GM12878 (cell line): Measurements from ENCODE around the gene C3AR1. TPM values are rescaled to one million over a fixed set of nuclear protein-coding genes. Genes with fewer than 3 reads are reported as not detected.

Experiments
- ATAC-seq: fragments of 200-7000 bp; cut with Tn5 transposase; 3 replicates; pipeline ENCODE4 v1.9.1; 2020; ENCODE audit warnings: mild to moderate bottlenecking, moderate library complexity
- BruUV-seq: library from RNA; stranded (reverse); fragments of 400-500 nt; replicated peaks from 2 replicates; lab custom pipeline; 2021; lab: Mats Ljungman, UMichigan
- CTCF ChIA-PET: fragments of 300-600 bp; sonication (Branson Sonifier 250); formaldehyde crosslinking; extraction: SDS; loops from one replicate; lab custom pipeline; 2021; ENCODE audit warnings: inconsistent platforms; lab: Yijun Ruan, JAX
- POLR2A ChIA-PET: fragments of 350-600 bp; formaldehyde crosslinking; extraction: SDS; loops from one replicate; lab custom pipeline; 2021; ENCODE audit warnings: inconsistent platforms; lab: Charles Lee
- RAD21 ChIA-PET: fragments of 300-600 bp; sonication (Branson Sonifier 250); formaldehyde crosslinking; loops from one replicate; lab custom pipeline; 2023; ENCODE audit warnings: antibody characterized with exemption; ENCODE audit not compliant: unreplicated experiment; lab: Charles Lee
- SMC1A ChIA-PET: fragments of 300-600 bp; sonication (Branson Sonifier 250); formaldehyde crosslinking; loops from one replicate; lab custom pipeline; 2023; ENCODE audit not compliant: unreplicated experiment, uncharacterized antibody; lab: Charles Lee
- DNase-seq: peaks from one replicate; pipeline ENCODE4 v3.0.0-alpha.2; 2011; ENCODE audit warnings: low read depth, low spot score
- FAIRE-seq: peaks from 3 replicates; lab custom pipeline; 2011; peaks lifted over from hg19 to GRCh38; lab: Jason Lieb, UNC
- H2AFZ ChIP-seq: 2 replicates; pipeline ENCODE4 v1.6.0; 2011; ENCODE audit warnings: low read depth, low read length, control low read depth; ENCODE audit not compliant: control insufficient read depth
- H3K27ac ChIP-seq: 2 replicates; pipeline ENCODE4 v1.5.1; 2011; ENCODE audit warnings: control low read depth; ENCODE audit not compliant: control insufficient read depth, insufficient read depth
- H3K27me3 ChIP-seq, 2 experiments: replicated peaks in 1 of 2; 2 replicates each; pipeline versions ENCODE4 v1.6.0 to v1.6.1; 2011; ENCODE audit warnings: low read length in 1 of 2; ENCODE audit not compliant: control insufficient read depth in 2 of 2, insufficient read depth in 2 of 2
- H3K36me3 ChIP-seq, 2 experiments: 2 replicates each; pipeline ENCODE4 v1.5.1; 2011; ENCODE audit warnings: low read length in 1 of 2; ENCODE audit not compliant: control insufficient read depth in 2 of 2, insufficient read depth in 2 of 2
- H3K4me1 ChIP-seq: 2 replicates; pipeline ENCODE4 v1.6.1; 2011; ENCODE audit warnings: mild to moderate bottlenecking, low read length, moderate library complexity, mixed read lengths; ENCODE audit not compliant: control insufficient read depth, insufficient read depth
- H3K4me2 ChIP-seq: 2 replicates; pipeline ENCODE4 v1.6.0; 2011; ENCODE audit warnings: control low read depth; ENCODE audit not compliant: control insufficient read depth, insufficient read depth
- H3K4me3 ChIP-seq: fragments of 200-600 bp; sonication (generic); 2 replicates; pipeline ENCODE4 v1.5.1; 2016
- H3K79me2 ChIP-seq: 2 replicates; pipeline ENCODE4 v1.6.0; 2011; ENCODE audit warnings: low read length; ENCODE audit not compliant: control insufficient read depth, insufficient read depth
- H3K9ac ChIP-seq: 2 replicates; pipeline ENCODE4 v1.8.0; 2011; ENCODE audit warnings: low read length, control low read depth, mixed read lengths; ENCODE audit not compliant: control insufficient read depth, insufficient read depth
- H3K9me3 ChIP-seq: replicated peaks from 3 replicates; pipeline ENCODE4 v1.5.1; 2011; ENCODE audit warnings: mild to moderate bottlenecking, low read length; ENCODE audit not compliant: control insufficient read depth, insufficient read depth
- H4K20me1 ChIP-seq: 2 replicates; pipeline ENCODE4 v1.6.0; 2011; ENCODE audit not compliant: control insufficient read depth, insufficient read depth
- CUX1 ChIP-seq: IDR thresholded peaks from 2 replicates; pipeline ENCODE4 v1.6.1; 2012; ENCODE audit warnings: improper control_type of control experiment, low read depth, low read length; ENCODE audit not compliant: insufficient replicate concordance
- IRF5 ChIP-seq: fragments of 450-650 bp; IDR thresholded peaks from 2 replicates; pipeline ENCODE4 v1.6.1; 2017; ENCODE audit warnings: borderline replicate concordance
- MTA3 ChIP-seq: IDR thresholded peaks from 2 replicates; pipeline ENCODE4 v1.6.1; 2012; ENCODE audit warnings: low read length, inconsistent platforms, borderline replicate concordance
- MYC ChIP-seq: IDR thresholded peaks from 2 replicates; pipeline ENCODE4 v1.6.1; 2011; ENCODE audit warnings: mild to moderate bottlenecking, low read length, moderate library complexity, inconsistent platforms; ENCODE audit not compliant: insufficient read depth, insufficient replicate concordance, insufficient read length, severe bottlenecking
- RAD21 ChIP-seq: IDR thresholded peaks from 2 replicates; pipeline ENCODE4 v1.6.1; 2011; ENCODE audit warnings: mild to moderate bottlenecking, low read depth, low read length, moderate library complexity; ENCODE audit not compliant: insufficient read depth
- WGBS: methylation state at CpG from one replicate; pipeline ENCODE4 v1.1.6; 2016; ENCODE audit warnings: low lambda C conversion rate; ENCODE audit not compliant: insufficient replicate concordance, insufficient coverage; ENCODE audit errors: missing lambda C conversion rate; 5-methylcytosine and 5-hydroxymethylcytosine counted together
- in situ Hi-C: fragments of 300-500 bp; cut with MboI; formaldehyde crosslinking; loops from 9 replicates; pipeline ENCODE4 v1.14.3; 2018; ENCODE audit warnings: mixed read lengths
- intact Hi-C: fragments of 100-400 bp; cut with micrococcal nuclease; formaldehyde crosslinking; loops from one replicate; pipeline ENCODE4 v1.14.2; 2022; ENCODE audit not compliant: unreplicated experiment
- polyA plus RNA-seq, 11 experiments: library from polyadenylated mRNA; depleted of rRNA in 4 of 11; unstranded in 6 of 11; stranded (reverse) in 5 of 11; fragments of >200 nt; fragmentation: Nextera tagmentation in 4 of 11; fragmentation: Illumina TruSeq in 1 of 11; extraction: Ambion mirVana in 4 of 11; extraction: Trizol in 1 of 11; gene quantifications; 1 replicate in 1 of 11; 2 replicates in 10 of 11; pipeline versions ENCODE4 v1.2.1 to v1.2.3, GENCODE V29; 2011 to 2016; ENCODE audit warnings: inconsistent platforms in 2 of 11, missing spikeins in 2 of 11, low read depth in 1 of 11
- total RNA-seq, 4 experiments: library from RNA; depleted of rRNA in 3 of 4; stranded (reverse); fragments of >200 nt in 3 of 4; fragmentation: Illumina TruSeq in 1 of 4; extraction: Trizol in 1 of 4; gene quantifications; 2 replicates each; pipeline versions ENCODE4 v1.2.1 to v1.2.3, GENCODE V29; 2013 to 2021

The C3AR1 gene
- total and polyA plus RNA-seq, 10 of the 15 experiments (the other 5 are each of a cell fraction or from before 2014, with no cell fraction given): 0.08 to 0.42 (median 0.10) TPM; not detected in 5

- FAIRE-seq: no peak
- ChIA-PET RAD21 (interaction anchor here (1.1 kb wide), 1 partner anchor 9 kb away, joined by 3 read pairs; no protein-coding TSS in a partner anchor), SMC1A (interaction anchor here (1.3 kb wide), 1 partner anchor 42 kb away, joined by 4 read pairs; no protein-coding TSS in a partner anchor), CTCF (interaction anchor here (0.6 to 1.5 kb wide), 4 partner anchors 33 to 195 kb away, joined by 3 to 4 read pairs (median 3); no protein-coding TSS in a partner anchor), POLR2A (no interaction called here)
- Histone ChIP-seq H3K36me3 (peaks cover 2% of the 10 kb centered on the region in 2 experiments; a peak in 2 of 4 replicates), H3K27me3 (no peaks in the 10 kb centered on the region), H3K9me3 (no peaks in the 10 kb centered on the region), H3K27ac (no peak overlapping the region), H2AFZ (no peak overlapping the region), H3K9ac (no peak overlapping the region), H3K4me1 (peaks cover 21% of the 10 kb centered on the region), H3K79me2 (peaks cover 12% of the 10 kb centered on the region), H3K4me2 (no peak overlapping the region), H3K4me3 (no peak overlapping the region), H4K20me1 (peaks cover 4% of the 10 kb centered on the region; the same call in 1 of the 2 replicates)
- intact Hi-C loops (loop anchor here (5.0 kb wide), 1 partner anchor 46 kb away; the partner anchor contains the start of gene NECAP1), in situ Hi-C loops (no loop called here)
- DNase-seq: no peak
- WGBS: 82% methylated on average over 8 of the region's 8 CpGs
- no TSS peak for BruUV-seq
- TF ChIP-seq MTA3 (no peak), MYC (no peak), RAD21 (no peak), CUX1 (no peak), IRF5 (no peak)
- ATAC-seq: no peak
These were observed 29.8 kb downstream of the C3AR1 start for GRCh38 chr12:8036346-8036745.
